Measurements from ENCODE around the gene CAMSAP1.
A peak's percentile ranks its signal among the peaks of the same experiment; 100 is the strongest.
"Not testable (repeated sequence)": the region's sequence is repeated elsewhere in the genome, so short reads cannot be mapped to it uniquely, and the experiment has no call there.

Gene CAMSAP1

DNA sequence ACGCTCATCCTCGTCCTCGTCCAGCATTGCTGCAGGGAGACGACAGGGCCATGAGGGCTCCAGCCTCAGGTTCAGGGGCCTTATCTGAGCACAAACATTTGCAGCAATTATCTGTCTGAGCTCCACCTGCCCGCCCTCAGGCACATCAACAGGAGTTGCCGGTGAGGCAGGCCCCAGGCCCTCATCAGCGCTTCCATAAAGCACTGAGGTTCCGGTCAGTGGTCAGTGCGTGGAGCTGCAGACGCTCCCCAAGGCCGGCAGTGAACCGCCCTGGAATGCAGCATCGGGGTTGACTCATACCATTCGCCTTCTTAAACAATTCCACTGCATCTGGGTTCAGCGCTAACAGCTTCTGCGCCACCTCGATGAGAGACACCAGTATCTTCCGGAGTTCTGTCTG lies 38.6 kb upstream of the CAMSAP1 start:
- TF ChIP-seq, protein P1, sequence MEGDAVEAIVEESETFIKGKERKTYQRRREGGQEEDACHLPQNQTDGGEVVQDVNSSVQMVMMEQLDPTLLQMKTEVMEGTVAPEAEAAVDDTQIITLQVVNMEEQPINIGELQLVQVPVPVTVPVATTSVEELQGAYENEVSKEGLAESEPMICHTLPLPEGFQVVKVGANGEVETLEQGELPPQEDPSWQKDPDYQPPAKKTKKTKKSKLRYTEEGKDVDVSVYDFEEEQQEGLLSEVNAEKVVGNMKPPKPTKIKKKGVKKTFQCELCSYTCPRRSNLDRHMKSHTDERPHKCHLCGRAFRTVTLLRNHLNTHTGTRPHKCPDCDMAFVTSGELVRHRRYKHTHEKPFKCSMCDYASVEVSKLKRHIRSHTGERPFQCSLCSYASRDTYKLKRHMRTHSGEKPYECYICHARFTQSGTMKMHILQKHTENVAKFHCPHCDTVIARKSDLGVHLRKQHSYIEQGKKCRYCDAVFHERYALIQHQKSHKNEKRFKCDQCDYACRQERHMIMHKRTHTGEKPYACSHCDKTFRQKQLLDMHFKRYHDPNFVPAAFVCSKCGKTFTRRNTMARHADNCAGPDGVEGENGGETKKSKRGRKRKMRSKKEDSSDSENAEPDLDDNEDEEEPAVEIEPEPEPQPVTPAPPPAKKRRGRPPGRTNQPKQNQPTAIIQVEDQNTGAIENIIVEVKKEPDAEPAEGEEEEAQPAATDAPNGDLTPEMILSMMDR (IDR thresholded peaks at IDR 0.05; ENCODE audit: insufficient read depth, low read depth, low read length, missing control alignments) = no peak
- no peak overlapping the region for H3K4me3 ChIP-seq (ENCODE audit: low read depth, low read length)
- no peak for DNase-seq (ENCODE audit: low read depth)

DNA sequence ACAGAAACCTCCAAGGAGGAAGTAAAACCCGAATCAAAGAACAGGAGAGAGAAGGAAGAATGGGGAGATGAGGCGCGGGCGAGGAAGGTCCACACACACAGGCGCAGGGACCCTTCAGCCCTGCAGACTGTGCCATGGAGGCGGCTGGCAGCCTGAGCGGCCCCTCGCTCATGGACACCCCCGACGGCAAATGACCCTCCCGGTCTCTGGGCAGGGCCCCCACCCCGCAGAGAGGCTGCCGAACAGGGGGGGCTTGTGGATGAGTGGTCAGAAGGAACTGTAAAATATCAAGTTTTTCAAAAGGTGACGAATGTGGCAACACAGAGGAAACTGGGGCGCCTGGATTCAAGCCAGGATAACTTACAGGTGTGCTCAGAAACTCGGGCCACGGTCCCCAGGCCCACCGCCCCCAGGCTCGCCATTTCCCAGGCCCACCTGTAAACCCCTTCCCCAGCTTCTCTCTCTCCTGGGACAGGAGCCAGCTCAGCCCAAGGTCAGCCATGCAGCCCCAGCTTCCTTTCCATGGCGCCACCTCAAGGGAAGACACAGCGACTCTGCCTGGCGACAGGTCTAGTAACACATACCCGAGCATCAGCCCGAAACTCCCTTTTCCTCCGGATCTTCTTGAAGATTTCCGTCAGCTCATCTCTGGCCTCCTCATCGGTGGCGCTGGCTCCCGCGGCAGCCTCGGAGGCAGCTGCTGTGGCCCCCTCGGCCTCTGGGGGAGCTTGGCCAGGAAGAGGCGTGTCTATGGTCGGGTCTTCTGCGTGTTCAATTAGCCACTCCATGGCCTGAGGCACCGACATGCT lies 37.3 kb upstream of the CAMSAP1 start:
- DNase-seq (ENCODE audit: low read depth) = no peak
- no peak overlapping the region for H3K4me3 ChIP-seq (ENCODE audit: low read depth, low read length)
- TF ChIP-seq, protein P1 (IDR thresholded peaks at IDR 0.05; ENCODE audit: insufficient read depth, low read depth, low read length, missing control alignments) = no peak

DNA sequence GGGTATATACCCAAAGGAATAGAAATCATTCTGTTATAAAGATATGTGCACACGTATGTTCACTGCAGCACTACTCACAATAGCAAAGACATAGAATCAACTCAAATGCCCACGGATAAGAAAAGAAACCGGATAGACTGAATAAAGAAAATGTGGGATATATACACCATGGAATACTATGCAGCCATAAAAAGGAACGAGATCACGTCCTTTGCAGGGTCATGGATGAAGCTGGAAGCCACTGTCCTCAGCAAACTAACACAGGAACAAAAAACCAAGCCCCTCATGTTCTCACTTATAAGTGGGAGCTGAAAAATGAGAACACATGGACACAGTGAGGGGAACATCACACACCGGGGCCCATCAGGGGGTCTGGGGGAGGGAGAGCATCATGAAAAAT lies 36.3 kb upstream of the CAMSAP1 start:
- not testable (repeated sequence) for DNase-seq (ENCODE audit: low read depth)

DNA sequence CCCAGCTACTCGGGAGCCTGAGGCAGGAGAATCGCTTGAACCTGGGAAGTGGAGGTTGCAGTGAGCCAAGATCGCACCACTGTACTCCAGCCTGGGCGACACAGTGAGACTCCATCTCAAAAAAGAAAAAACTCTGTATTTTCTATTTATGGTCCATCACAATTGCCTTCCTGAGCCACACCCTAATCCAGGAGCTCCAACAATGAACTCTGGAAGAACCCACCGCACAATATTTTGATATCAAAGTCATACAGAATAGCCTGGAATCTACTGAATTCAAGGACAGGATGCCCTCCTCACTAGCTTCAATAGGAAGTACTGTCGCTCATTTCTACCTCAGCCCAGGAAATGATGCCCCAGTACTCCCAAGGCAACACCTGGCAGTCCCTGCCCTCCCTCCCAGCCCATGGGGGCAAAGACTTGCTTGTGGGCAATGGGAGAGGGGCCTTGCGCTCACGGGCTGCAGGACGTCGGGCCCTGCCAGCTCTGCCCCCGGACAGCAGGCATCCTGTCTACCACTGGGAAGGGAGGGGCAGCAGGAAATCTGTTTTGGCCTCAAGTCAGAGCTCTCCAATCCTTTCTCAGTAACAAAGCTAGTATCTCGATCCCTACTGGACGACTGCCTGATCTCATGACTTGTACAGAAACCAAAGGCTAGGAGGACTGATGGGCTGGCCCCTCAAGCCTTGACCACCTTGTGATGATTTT lies 34.1 kb upstream of the CAMSAP1 start:
- H3K4me3 ChIP-seq (ENCODE audit: low read depth, low read length) = no peak overlapping the region
- no peak for DNase-seq (ENCODE audit: low read depth)
- TF ChIP-seq, protein P1 (IDR thresholded peaks at IDR 0.05; ENCODE audit: insufficient read depth, low read depth, low read length, missing control alignments) = no peak

More for the DNA sequence above, 36.3 kb upstream of the CAMSAP1 start:
- not testable (repeated sequence) for H3K4me3 ChIP-seq (ENCODE audit: low read depth, low read length)

DNA sequence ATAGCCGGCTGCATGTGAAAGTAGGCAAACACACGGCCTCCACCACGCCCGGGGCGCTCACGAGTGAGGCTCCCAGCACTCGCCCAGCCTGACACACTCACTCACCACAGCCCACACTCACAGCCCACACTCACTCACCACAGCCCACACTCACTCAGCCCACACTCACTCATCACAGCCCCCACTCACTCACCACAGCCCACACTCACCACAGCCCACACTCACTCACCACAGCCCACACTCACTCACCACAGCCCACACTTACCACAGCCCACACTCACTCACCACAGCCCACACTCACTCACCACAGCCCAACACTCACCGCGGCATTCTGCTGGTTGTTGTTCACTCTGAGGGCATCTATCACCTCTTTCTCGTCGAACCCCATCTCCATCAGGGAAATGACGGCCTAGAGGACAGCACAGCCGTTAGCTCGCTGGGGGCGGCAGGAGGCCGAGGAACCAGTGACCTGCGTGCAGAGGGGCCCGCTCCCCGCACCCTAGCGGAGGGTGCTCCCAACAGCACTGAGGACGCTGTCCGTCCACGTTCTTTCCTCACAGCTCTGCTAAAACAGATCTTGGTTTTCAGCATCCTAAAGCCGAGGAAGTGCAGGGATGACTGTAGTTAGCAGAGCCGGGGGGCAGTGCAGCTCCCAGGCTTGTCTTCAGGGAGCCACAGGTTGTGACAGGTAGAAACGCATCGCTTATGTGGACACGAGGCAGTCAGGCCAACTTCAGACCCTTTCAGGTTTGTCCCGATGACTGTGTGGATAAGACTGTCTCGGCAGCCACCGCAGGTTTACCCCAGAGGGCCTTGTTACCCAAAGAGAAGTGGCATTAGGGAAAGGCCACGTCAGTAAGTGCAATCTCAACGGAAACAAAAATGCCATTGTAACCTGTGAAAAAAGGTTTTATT lies 32.3 kb upstream of the CAMSAP1 start:
- peak; percentile 23 for DNase-seq (ENCODE audit: low read depth)
- H3K4me3 ChIP-seq (ENCODE audit: low read depth, low read length) = no peak overlapping the region
- TF ChIP-seq, protein P1 (IDR thresholded peaks at IDR 0.05; ENCODE audit: insufficient read depth, low read depth, low read length, missing control alignments) = no peak

DNA sequence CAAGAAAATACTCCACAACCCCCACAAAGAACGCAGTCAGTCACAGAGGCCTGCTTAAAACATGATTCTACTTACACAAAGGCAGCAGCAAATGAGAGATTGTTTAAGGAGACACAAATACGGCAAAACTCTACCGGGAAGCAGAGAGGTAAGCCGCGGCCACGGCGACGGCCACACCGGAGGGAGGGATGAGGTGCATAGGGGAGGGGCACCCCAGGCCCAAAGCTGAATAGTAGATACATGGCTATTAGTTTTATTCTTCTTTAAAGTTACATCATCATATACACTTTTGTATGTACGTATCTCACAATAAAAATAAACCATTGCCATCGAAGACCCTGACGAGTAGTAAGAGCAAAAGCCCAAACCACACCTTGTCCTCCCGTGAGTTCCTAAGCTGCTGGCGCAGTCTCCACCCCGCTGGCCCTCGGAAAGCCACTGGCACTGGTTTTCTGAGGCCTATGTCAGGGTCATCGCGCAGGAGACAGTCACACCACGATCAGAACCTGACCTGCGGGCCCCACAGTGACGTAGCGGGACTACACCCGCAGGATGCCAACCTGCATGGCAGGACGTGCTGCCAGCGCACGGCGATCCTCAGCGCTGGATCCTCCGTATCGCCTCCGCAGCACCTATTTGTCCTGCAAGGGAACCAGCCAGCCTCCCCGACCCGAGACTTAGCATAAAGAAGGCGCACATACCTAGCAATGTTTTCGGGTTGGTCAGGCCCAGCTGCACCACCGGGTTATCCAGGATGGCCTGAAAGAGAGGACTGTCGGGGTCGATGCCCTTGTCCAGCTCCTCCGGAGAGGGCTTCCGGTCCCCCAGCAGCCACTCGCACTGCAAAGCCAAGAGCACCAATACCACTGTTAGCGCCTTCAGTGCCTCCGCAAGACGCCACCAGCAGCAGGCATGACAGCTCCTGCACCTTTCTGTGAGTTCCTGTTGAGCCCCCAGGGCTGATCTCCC lies 30.5 kb upstream of the CAMSAP1 start:
- TF ChIP-seq, protein P1 (IDR thresholded peaks at IDR 0.05; ENCODE audit: insufficient read depth, low read depth, low read length, missing control alignments) = no peak
- H3K4me3 ChIP-seq (ENCODE audit: low read depth, low read length) = no peak overlapping the region
- DNase-seq (ENCODE audit: low read depth) = no peak
